HL-60 (cell line): ENCODE measurements around the gene DHX29.

ENCODE experiments used
- DNase-seq, 2 experiments: peaks; one replicate each; pipeline ENCODE4 v3.0.0-alpha.2; 2010 to 2020; ENCODE audit warnings: low read depth in 1 of 2, low spot score in 1 of 2
- H3K27ac ChIP-seq: fragments of 250-450 bp; sonication (Bioruptor Pico); replicated peaks from 2 replicates; pipeline ENCODE4 v1.5.1; 2020; ENCODE audit warnings: mild to moderate bottlenecking, moderate library complexity
- H3K27me3 ChIP-seq: fragments of 250-450 bp; sonication (Bioruptor Pico); 2 replicates; pipeline ENCODE4 v1.5.1; 2021; ENCODE audit warnings: mild to moderate bottlenecking, moderate library complexity; ENCODE audit not compliant: insufficient read depth, poor library complexity, severe bottlenecking
- H3K4me3 ChIP-seq: replicated peaks from 2 replicates; pipeline ENCODE4 v1.5.1; 2011; ENCODE audit warnings: mild to moderate bottlenecking, control low read depth, low read length; ENCODE audit not compliant: insufficient read depth
- GABPA ChIP-seq: IDR thresholded peaks from 2 replicates; pipeline ENCODE4 v1.6.1; 2012; ENCODE audit warnings: low read depth
- POLR2AphosphoS5 ChIP-seq: IDR thresholded peaks from 2 replicates; pipeline ENCODE4 v1.6.1; 2012; ENCODE audit warnings: low read depth
- SPI1 ChIP-seq: IDR thresholded peaks from 2 replicates; pipeline ENCODE4 v1.6.1; 2012; ENCODE audit warnings: low read depth, mild to moderate bottlenecking, borderline replicate concordance
- TF ChIP-seq, protein P1 (sequence below): IDR thresholded peaks from one replicate; pipeline ENCODE4 v1.5.1; 2011; ENCODE audit warnings: low read length, control low read depth, inconsistent platforms; ENCODE audit not compliant: insufficient read depth
- TF ChIP-seq, protein P2 (sequence below): IDR thresholded peaks from 2 replicates; pipeline ENCODE4 v1.6.1; 2012; ENCODE audit warnings: low read depth; ENCODE audit not compliant: insufficient replicate concordance

Gene DHX29

DNA sequence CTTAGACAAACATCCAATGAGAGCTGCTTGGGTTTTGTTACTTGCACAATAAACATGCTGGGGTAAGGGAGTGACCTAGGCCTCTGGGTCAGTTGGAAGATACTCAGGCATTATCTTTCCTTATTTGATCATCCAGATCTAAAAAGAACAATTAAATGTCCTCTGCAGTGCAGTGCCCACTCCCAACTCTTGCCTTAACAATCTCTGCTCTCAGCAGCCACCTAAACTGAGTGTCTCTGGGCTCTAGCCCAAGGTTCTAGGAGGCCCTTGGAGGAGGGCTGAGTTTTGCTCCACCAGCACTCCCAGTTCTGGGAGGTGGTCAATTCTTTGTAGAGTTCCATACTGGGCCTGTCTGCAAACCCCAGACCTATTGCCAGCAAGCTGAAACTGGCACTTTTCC, 82.1 kb downstream of the DHX29 start:
- DNase-seq, result no peak
- Histone ChIP-seq H3K27me3 (peaks cover 41% of the 10 kb centered on the region), H3K27ac (no peak overlapping the region), H3K4me3 (no peak overlapping the region)
- TF ChIP-seq, protein P1, sequence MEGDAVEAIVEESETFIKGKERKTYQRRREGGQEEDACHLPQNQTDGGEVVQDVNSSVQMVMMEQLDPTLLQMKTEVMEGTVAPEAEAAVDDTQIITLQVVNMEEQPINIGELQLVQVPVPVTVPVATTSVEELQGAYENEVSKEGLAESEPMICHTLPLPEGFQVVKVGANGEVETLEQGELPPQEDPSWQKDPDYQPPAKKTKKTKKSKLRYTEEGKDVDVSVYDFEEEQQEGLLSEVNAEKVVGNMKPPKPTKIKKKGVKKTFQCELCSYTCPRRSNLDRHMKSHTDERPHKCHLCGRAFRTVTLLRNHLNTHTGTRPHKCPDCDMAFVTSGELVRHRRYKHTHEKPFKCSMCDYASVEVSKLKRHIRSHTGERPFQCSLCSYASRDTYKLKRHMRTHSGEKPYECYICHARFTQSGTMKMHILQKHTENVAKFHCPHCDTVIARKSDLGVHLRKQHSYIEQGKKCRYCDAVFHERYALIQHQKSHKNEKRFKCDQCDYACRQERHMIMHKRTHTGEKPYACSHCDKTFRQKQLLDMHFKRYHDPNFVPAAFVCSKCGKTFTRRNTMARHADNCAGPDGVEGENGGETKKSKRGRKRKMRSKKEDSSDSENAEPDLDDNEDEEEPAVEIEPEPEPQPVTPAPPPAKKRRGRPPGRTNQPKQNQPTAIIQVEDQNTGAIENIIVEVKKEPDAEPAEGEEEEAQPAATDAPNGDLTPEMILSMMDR, result no peak
- TF ChIP-seq POLR2AphosphoS5, result no peak
- TF ChIP-seq, protein P2, sequence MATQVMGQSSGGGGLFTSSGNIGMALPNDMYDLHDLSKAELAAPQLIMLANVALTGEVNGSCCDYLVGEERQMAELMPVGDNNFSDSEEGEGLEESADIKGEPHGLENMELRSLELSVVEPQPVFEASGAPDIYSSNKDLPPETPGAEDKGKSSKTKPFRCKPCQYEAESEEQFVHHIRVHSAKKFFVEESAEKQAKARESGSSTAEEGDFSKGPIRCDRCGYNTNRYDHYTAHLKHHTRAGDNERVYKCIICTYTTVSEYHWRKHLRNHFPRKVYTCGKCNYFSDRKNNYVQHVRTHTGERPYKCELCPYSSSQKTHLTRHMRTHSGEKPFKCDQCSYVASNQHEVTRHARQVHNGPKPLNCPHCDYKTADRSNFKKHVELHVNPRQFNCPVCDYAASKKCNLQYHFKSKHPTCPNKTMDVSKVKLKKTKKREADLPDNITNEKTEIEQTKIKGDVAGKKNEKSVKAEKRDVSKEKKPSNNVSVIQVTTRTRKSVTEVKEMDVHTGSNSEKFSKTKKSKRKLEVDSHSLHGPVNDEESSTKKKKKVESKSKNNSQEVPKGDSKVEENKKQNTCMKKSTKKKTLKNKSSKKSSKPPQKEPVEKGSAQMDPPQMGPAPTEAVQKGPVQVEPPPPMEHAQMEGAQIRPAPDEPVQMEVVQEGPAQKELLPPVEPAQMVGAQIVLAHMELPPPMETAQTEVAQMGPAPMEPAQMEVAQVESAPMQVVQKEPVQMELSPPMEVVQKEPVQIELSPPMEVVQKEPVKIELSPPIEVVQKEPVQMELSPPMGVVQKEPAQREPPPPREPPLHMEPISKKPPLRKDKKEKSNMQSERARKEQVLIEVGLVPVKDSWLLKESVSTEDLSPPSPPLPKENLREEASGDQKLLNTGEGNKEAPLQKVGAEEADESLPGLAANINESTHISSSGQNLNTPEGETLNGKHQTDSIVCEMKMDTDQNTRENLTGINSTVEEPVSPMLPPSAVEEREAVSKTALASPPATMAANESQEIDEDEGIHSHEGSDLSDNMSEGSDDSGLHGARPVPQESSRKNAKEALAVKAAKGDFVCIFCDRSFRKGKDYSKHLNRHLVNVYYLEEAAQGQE, result no peak
- no peak for TF ChIP-seq SPI1
- TF ChIP-seq GABPA, result no peak

DNA sequence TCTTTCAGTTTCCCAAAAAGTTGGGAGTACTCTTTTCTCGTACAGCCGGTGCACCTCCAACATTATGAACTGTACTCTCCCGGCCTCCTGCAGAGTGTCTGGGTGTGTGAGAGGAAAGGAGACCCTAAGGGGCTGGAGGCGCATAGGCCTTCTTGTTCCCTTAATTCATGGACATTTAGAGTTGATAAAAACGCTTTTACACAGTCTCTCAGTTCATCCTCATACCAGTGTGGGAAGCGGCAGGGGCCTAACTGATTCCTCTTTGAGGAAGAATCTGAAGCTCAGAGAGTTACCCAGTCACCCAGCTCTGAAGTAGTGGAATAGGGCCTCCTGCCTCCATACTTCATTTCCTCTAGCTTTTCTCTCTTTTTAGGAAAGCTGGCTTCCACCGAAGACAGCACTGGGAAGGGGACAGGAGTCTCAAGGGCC, 83.7 kb downstream of the DHX29 start:
- TF ChIP-seq, protein P2, result no peak
- TF ChIP-seq POLR2AphosphoS5, result no peak
- TF ChIP-seq GABPA, result no peak
- TF ChIP-seq SPI1, result no peak
- TF ChIP-seq, protein P1, result no peak
- Histone ChIP-seq H3K27me3 (peaks cover 42% of the 10 kb centered on the region), H3K27ac (no peak overlapping the region), H3K4me3 (no peak overlapping the region)
- DNase-seq, result no peak

DNA sequence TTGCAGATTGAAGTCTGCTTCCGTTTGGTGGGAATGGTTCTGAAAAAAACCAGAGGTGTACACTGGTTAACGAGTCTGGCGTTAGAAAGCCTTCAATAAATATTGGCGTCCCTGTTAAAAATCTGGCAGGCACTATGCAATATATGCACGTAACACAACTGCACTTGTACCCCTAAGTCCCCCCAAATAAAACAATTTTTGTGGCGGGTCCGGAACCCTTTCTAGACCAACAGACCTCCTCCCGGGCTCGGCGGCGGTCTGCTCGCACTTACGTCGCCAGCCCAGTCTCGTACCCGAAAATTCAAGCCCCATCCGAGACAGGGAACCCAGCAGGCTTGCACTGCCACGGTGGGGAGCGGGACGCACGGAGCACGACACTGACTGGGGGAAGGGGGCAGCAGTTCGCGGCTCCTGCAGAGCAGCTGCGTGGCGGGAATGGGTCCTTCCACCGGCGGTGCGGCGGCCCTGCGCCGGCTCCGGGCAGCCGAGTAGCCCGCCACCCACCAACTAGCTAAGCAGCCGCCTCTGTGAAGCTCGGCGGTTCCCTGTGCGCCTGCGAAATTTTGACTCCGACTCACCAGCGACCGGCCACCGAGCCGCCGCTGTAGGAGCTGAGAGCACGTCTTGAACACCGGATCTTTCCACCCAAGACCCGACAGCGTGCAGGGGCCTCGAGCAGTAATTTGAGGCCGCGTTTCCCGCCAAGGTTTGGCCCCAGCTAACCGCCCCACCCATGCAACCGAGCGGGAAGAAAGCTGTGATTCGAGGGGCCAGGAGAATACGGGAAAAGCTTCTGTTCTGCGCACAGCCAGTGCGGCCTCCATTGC, 84.3 kb downstream of the DHX29 start:
- no peak overlapping the region for H3K4me3 ChIP-seq
- H3K27me3 ChIP-seq, result peaks cover 42% of the 10 kb centered on the region
- no peak overlapping the region for H3K27ac ChIP-seq
- no peak for DNase-seq
- TF ChIP-seq, protein P1, result no peak
- no peak for TF ChIP-seq POLR2AphosphoS5
- TF ChIP-seq, protein P2, result no peak
- TF ChIP-seq SPI1, result no peak
- no peak for TF ChIP-seq GABPA
